Activated gamma-delta T cell treated with Interleukin-2 at 50 U/mL for 16 hours (primary cell): ENCODE measurements around the gene TAS2R38.
"Not testable (repeated sequence)": the region's sequence is repeated elsewhere in the genome, so short reads cannot be mapped to it uniquely, and the experiment has no call there.

Experiments used
- DNase-seq: peaks from one replicate; pipeline ENCODE4 v3.0.0-alpha.2; 2020

The TAS2R38 gene

GRCh38 chr7:141973673-141974072, at the start of gene TAS2R38:
Gene TAS2R38 (minus strand): TSS chr7:141973773. CDS start chr7:141973689, 84 bp downstream.
- DNase-seq, result no peak

- no peak for DNase-seq
Measured at GRCh38 chr7:142018154-142018553, 44.6 kb upstream of the TAS2R38 start.

GRCh38 chr7:142017451-142017850, 43.9 kb upstream of the TAS2R38 start:
- DNase-seq, result no peak

GRCh38 chr7:142012825-142013511, 39.4 kb upstream of the TAS2R38 start:
- no peak for DNase-seq

- no peak for DNase-seq
Measured at GRCh38 chr7:142010952-142011548, 37.5 kb upstream of the TAS2R38 start.

- no peak for DNase-seq
Measured at GRCh38 chr7:142009187-142009586, 35.6 kb upstream of the TAS2R38 start.

GRCh38 chr7:142006577-142006976, 33.0 kb upstream of the TAS2R38 start:
- DNase-seq, result no peak

- no peak for DNase-seq
Measured at GRCh38 chr7:142002179-142002578, 28.6 kb upstream of the TAS2R38 start.

- DNase-seq, result no peak
Measured at GRCh38 chr7:142001163-142001874, 27.7 kb upstream of the TAS2R38 start.

GRCh38 chr7:142000244-142000643, 26.7 kb upstream of the TAS2R38 start:
- no peak for DNase-seq

- no peak for DNase-seq
Measured at GRCh38 chr7:141999058-141999623, 25.6 kb upstream of the TAS2R38 start.

GRCh38 chr7:141993354-141993753, 19.8 kb upstream of the TAS2R38 start:
- DNase-seq, result no peak

GRCh38 chr7:141992688-141993087, 19.1 kb upstream of the TAS2R38 start:
- no peak for DNase-seq

GRCh38 chr7:141992156-141992555, 18.6 kb upstream of the TAS2R38 start:
- DNase-seq, result no peak

- DNase-seq, result no peak
Measured at GRCh38 chr7:141991140-141991539, 17.6 kb upstream of the TAS2R38 start.

GRCh38 chr7:141990011-141990725, 16.6 kb upstream of the TAS2R38 start:
- no peak for DNase-seq

GRCh38 chr7:141987803-141988202, 14.2 kb upstream of the TAS2R38 start:
- DNase-seq, result not testable (repeated sequence)

- DNase-seq, result no peak
Measured at GRCh38 chr7:141986923-141987322, 13.3 kb upstream of the TAS2R38 start.

- not testable (repeated sequence) for DNase-seq
Measured at GRCh38 chr7:141985926-141986325, 12.4 kb upstream of the TAS2R38 start.

- DNase-seq, result no peak
Measured at GRCh38 chr7:141979568-141979967, 6.0 kb upstream of the TAS2R38 start.

GRCh38 chr7:141978351-141978750, 4.8 kb upstream of the TAS2R38 start:
- DNase-seq, result no peak

- DNase-seq, result no peak
Measured at GRCh38 chr7:141976524-141977245, 3.1 kb upstream of the TAS2R38 start.
